ENCODE measurements around the gene LDLR.

DNA sequence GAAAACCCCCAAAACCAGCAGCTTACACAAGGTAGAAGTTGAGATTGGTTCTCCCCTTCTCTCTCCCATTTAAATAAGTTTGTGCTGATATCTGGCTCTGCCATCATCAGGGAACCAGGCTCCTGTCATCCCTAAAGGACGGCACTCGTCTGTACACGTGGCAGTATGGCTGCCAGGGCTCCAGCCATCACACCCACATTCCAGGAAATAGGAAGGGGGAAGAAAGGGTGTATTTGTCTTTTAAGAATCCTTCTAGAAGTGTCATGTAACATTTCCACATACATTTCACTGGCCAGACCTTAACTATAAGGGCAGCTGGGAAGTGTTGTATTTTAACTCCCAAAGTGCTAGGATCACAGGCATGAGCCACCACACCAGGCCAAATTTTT lies 56.3 kb downstream of the LDLR start:
- TF ChIP-seq CTCF (IDR thresholded peaks at IDR 0.05) (no peak), POLR2A (IDR thresholded peaks at IDR 0.05) (no peak)

All from upper lobe of left lung (tissue), 4 donors.